Glomerular visceral epithelial cell (primary cell): Measurements from ENCODE around the gene CATSPER1.

ENCODE experiments used
- DNase-seq: peaks from one replicate; pipeline ENCODE4 v3.0.0-alpha.2; 2016; ENCODE audit errors: extremely low spot score

The CATSPER1 gene

GRCh38 chr11:66026017-66026529 is at the start of gene CATSPER1:
CATSPER1 (minus strand) TSS chr11:66026479; CDS start chr11:66026379, 100 bp downstream.
- DNase-seq = no peak

DNA sequence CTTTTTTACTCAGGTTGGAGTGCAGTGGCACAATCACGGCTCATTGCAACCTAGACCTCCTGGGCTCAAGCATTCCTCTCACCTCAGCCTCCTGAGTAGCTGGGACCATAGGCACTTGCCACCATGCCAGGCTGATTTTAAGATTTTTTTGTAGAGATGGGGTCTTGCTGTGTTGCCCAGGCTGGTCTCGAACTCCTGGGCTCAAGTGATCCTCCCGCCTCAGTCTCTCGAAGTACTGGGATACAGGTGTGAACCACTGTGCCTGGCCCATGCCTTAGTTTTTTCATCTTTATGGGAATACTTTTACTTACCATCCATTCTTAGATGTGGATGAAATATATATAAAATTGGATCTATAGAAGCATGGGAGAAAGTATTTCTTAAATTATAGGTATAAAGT is 49.0 kb upstream of the CATSPER1 start:
- DNase-seq = no peak

DNA sequence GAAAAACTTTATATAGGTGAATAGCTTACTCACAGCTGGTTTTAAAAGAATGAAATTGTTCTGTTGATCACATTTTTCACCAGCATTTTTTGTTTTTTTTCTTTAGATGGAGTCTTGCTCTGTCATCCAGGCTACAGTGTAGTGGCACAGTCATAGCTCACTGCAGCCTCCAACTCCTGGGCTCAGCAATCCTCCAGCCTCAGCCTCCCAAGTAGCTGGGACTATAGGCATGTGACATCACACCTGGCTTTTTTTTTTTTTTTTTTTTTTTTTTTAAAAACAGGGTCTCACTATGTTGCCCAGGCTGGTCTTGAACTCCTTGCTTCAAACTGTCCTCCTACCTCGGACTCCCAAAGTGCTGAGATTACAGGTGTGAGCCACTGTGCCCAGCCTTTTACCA is 47.4 kb upstream of the CATSPER1 start:
- DNase-seq = no peak

DNA sequence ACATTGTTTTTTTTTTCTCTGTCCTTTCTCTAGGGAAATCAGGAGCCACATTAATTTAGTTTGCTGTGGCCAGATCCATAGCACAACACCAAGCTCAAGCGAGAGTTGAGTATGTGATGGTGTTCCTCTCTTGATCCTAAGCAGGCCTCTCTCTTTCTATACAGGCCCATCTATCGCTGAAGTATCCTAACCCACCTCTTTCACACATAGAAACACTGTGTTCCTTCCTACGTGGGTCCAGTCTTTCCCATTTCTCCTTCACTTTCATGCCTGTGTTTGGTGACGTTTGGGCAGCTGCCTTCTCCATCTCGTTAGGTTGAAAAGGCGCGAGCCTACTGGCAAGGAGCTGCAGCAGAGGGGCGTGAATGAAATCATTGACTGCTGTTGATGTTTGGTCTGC is 46.2 kb upstream of the CATSPER1 start:
- no peak for DNase-seq

GRCh38 chr11:66072081-66072480 is 45.8 kb upstream of the CATSPER1 start:
- no peak for DNase-seq

DNA sequence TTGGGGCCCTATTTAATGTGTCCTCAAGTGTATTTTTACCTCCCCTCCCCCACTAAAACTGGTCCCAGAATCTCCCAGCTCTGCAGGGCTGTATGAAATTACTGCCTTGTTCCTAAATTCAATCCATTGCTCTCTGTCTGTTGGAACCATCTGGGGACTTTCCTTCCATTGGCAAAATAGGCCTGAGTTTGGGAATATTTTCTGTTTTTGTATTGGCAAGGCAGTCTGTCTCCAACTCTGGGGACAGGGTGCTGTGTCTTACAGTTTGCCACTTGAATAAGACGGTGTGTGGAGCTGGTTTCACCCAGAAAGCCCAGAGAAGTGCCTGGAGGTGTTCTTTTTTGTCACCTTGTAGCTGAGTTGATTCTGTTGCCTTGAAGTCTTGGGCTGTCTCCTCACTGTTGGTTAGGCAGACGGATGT is 45.1 kb upstream of the CATSPER1 start:
- no peak for DNase-seq

DNA sequence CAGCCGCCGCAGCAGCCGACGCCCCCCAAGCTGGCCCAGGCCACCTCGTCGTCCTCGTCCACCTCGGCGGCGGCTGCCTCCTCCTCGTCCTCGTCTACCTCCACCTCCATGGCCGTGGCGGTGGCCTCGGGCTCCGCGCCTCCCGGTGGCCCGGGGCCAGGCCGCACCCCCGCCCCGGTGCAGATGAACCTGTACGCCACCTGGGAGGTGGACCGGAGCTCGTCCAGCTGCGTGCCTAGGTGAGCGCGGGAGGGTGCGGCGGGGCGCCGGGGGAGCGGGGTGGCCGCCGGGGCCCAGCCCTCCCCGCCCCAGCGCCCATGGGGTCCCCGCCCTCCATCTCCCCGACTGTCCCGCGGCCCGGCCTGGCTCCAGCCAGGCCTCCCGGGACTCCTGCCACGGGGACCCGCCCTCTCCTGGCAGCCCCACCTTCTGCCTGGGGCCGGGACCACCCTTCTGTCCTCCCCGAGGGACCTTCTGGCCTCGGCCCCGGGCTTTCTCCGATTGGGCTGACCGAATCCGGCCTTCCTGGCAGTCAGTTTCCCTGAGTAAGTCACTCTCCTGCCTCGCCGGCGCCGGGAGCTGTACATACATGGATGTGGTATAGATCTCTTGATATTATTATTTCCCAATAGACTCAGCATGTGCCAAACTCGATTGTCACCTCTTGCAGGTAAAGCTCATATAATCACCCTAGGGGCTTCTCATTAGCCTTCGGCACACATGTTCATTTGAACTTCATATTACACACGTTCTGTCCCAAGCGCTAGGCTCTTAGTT is 44.5 kb upstream of the CATSPER1 start:
- DNase-seq = peak; percentile 33

DNA sequence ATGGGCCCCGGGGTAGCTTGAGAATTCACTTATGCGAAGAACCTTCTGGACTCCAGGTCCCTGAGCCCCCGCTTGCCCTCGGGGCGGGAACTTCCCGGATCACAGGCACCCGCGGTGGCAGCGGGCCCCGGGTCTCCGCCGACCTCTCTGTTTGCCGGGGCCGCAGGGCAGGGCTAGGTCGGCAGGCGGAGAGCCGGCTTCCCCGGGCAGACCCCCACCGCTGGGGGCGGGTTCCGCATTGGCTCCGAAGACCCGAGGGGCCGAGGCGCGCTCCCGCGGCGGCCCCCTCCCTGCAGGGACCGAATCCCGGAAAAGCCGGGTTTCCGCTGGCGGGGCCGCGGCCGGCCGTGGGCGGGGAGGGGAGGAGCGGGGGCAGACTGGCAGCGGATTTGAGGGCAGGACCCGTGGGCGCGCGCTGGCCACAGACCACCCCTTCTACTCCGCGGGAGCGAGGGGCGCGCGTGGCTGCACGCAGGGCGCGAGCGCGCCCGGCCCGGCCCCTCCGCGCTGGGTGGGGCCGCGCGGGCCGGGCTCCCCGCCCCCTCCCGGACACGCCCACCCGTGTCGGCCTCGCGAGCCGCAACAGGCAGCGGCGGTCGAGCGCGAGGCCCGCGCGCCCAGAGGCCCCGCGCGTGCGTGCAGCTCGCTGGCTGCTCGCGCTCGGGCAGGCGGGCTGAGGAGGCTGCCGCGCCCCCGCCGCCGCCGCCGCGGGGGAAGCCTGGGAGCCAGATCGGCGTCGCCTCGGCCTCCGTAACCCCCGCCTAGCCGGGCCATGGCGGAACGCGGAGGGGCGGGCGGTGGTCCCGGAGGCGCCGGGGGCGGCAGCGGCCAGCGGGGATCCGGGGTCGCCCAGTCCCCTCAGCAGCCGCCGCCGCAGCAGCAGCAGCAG is 43.7 kb upstream of the CATSPER1 start, which contains the start of gene PACS1:
PACS1 (plus strand) TSS at position 558 of the 889 bp plus-strand sequence; CDS start at position 773, 215 bp downstream.
- peak; percentile 90 for DNase-seq

DNA sequence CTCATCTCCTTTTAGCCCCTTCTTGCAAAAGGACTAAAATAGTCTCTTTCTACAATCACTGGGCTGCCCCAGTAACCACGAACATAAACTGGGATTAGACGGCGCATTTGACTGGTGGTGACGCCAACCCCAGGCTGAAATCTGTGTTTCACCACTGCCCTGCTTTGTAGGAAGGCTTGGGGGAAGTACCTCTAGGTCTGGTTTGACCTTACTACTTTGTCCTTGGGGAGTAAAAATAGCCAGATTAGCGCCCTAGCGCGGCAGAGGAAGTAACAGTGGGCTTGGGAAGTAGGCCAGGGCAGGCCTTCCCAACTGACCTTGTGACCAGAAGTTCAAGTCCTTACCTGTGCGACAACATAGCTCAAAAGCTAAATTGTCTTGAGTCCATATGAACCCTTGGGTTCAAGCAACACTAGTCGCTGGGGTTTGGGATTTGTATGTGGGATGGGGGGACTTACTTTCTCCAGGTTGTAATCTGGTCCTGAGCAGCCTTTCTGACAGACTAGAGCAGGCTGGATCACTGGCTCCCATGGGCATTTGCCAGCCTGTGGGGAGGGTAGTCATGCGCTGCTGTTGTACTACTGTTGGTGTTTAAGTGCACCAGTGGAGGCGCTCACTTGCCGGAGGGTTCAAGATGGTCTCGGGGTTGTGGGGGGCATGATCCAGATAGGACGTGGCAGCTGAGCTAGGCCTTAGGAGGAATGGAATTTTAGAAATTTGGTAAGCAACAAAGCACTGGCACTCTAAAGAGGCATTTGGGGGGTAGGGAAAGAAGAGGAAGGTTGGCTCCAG is 42.8 kb upstream of the CATSPER1 start:
- DNase-seq = peak; percentile 53

DNA sequence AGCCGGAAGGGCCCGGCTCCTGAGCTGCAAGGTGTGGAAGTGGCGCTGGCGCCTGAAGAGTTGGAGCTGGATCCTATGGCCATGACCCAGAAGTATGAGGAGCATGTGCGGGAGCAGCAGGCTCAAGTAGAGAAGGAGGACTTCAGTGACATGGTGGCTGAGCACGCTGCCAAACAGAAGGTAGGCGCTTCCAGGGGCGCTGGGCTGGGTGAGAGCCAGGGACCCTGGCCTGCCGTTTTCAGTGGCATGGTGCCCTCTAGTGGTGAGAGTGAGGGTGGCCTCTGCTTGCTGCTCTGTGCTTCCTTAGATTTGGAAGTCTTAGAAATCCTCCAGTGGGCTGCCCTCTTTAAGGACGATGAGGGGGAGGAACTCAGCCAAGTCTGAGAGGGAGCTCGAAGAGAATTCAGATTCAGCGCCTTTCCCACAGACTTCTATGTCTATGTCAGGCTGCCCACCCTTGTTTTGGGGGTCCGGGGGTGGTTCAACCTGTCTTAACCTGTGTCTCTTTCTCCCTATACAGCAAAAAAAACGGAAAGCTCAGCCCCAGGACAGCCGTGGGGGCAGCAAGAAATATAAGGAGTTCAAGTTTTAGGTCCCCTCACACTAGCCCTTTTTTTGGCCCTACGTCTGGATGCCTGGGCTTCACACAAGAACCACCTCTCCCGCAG is 42.0 kb upstream of the CATSPER1 start:
- peak; percentile 71 for DNase-seq

GRCh38 chr11:66067640-66068039 is 41.4 kb upstream of the CATSPER1 start:
- no peak for DNase-seq

DNA sequence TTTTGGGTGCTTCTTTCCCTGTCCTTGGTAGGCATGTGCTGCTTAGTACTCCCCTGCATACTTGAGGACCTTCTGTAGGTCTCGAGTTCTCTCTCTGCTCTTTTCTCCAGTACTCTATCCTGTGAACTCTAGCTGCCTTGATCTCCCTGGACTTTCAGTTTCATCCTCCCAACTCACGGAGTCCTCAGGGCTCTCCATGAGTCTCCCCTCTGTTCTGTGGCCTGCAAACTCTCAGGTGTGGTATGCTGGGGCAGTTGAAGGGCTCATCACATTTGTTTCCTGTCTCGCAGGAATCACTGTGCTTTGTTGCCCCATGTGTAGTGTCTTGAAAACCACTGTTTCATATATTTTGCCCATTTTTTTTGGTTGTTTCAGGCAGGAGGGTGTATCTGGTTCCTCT is 40.5 kb upstream of the CATSPER1 start:
- no peak for DNase-seq

DNA sequence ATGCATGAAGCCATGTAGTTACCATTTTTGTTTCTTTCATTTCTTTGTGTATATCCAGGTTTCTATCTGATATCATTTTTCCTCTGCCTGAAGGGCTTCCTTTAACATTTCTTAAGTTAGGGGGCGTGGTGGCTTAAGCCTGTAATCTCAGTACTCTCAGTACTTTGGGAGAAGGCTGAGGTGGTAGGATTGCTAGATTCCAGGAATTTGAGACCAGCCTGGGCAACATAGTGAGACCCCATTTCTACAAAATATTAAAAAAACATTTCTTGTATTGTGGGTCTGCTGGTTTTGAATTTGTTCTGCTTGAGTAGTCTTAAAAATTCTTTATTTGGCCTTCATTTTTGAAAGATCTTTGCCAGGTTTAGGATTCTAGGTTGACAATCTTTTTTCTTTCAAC is 38.3 kb upstream of the CATSPER1 start:
- no peak for DNase-seq

DNA sequence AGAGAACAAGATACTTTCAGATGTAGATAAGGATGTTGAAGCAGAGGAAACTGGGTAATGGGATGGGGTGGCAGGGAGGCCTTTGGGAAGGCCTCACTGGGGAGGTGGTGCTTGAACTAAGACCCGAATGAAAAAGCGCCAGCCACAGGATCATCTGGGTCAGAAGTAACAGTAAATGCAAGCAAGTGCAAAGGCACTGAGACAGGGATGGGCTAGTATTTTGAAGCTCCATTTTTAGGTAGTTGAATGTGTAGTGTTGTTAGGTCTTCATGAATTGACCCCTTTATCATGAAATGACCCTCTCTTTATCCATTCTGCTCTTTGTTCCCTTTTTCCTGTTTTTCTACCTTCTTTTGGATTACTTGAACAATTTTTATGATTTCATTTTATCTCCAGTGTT is 37.6 kb upstream of the CATSPER1 start:
- DNase-seq = no peak

- DNase-seq = no peak
These were observed 36.1 kb upstream of the CATSPER1 start for GRCh38 chr11:66062408-66062807.

GRCh38 chr11:66061268-66061667 is 35.0 kb upstream of the CATSPER1 start:
- DNase-seq = no peak

DNA sequence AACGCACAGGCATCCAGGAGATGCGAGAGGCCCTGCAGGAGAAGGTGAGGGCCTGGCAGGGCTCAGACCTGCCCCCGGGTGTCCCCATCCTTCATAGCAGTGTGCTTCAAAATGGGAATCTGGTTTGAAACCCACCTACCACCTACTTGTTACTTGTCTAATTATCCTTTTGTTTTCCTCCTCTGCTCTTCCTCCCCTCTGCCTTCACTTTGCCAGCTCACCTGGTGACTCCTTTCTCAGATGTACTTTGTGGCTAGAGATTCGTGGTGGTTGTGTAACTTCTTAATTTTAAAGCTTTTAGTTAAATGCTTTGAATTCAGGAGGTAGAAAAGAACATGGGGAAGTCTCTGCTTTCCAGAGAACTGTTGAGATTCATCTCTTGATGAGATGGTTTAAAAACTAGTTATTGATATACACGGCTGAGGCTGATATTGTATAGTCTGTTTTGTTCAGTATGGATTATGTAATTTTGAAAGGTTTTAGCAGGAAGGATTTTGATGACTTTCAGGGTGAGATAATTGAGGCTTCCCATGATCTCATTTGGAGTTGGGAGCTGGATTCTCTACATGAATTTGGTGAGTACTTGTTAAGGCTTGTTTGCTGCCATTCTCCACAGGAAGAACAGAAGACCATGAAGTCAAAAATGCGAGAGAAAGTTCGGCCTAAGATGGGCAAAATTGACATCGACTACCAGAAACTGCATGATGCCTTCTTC is 33.8 kb upstream of the CATSPER1 start:
- DNase-seq = no peak

GRCh38 chr11:66056501-66056900 is 30.2 kb upstream of the CATSPER1 start:
- no peak for DNase-seq

- no peak for DNase-seq
These were observed 28.7 kb upstream of the CATSPER1 start for GRCh38 chr11:66055021-66055420.

DNA sequence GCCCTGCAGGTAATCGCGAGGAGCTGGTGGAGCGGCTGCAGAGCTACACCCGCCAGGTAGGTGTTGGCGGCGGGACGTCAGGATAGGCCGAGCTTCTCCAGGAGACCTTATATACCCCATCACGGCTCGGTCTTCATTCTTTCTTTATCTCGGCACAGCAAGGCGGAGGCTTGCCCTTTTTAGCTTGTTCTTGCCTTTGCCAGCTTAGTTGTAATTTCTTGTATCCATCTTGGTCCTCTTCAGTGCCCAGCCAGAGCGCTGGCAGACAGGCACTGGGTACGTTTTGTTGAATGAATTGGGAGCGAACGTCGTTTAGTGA is 26.3 kb upstream of the CATSPER1 start:
- DNase-seq = no peak
